K562 (cell line): ENCODE data around the gene TANC1. TPM values are rescaled to one million over a fixed set of nuclear protein-coding genes. Genes with fewer than 3 reads are reported as not detected.
A peak's percentile ranks its signal among the peaks of the same experiment; 100 is the strongest.

Experiments used
- AFF1 ChIP-seq, 2 experiments: fragments of 450-650 bp; IDR thresholded peaks; 2 replicates each; pipeline ENCODE4 v1.6.1; 2018; ENCODE audit warnings: mild to moderate bottlenecking in 2 of 2, low read depth in 1 of 2; ENCODE audit not compliant: partially characterized antibody in 2 of 2
- ARID1B ChIP-seq: fragments of 450-650 bp; IDR thresholded peaks from 2 replicates; pipeline ENCODE4 v1.6.1; 2016; ENCODE audit warnings: antibody characterized with exemption, mild to moderate bottlenecking, inconsistent platforms
- BCOR ChIP-seq: fragments of 450-650 bp; IDR thresholded peaks from 2 replicates; pipeline ENCODE4 v1.6.1; 2016
- ESRRA ChIP-seq: fragments of 450-650 bp; IDR thresholded peaks from 2 replicates; pipeline ENCODE4 v1.6.1; 2014; ENCODE audit warnings: low read depth, mild to moderate bottlenecking, moderate library complexity, borderline replicate concordance
- GATA2 ChIP-seq: sonication (generic); formaldehyde crosslinking; IDR thresholded peaks from 2 replicates; pipeline ENCODE4 v1.4.0; 2020; ENCODE audit warnings: mild to moderate bottlenecking, missing genetic modification reagents
- MEIS2 ChIP-seq: fragments of 450-650 bp; IDR thresholded peaks from 2 replicates; pipeline ENCODE4 v1.6.1; 2014; ENCODE audit warnings: mild to moderate bottlenecking; ENCODE audit not compliant: partially characterized antibody
- MTA3 ChIP-seq: fragments of 450-650 bp; formaldehyde crosslinking; IDR thresholded peaks from 2 replicates; pipeline ENCODE4 v1.6.1; 2017; ENCODE audit warnings: mild to moderate bottlenecking, borderline replicate concordance
- PKNOX1 ChIP-seq: fragments of 450-650 bp; IDR thresholded peaks from 2 replicates; pipeline ENCODE4 v1.6.1; 2016
- RAD21 ChIP-seq, 2 experiments: fragments of 250-450 bp in 1 of 2; fragments of 450-650 bp in 1 of 2; sonication (Bioruptor Pico) in 1 of 2; formaldehyde crosslinking in 1 of 2; IDR thresholded peaks in 1 of 2; conservative IDR thresholded peaks in 1 of 2; 2 replicates each; pipeline versions ENCODE4 v1.4.0 to v1.8.0; 2020 to 2022; ENCODE audit warnings: mild to moderate bottlenecking in 2 of 2, moderate library complexity in 1 of 2
- SOX6 ChIP-seq: fragments of 450-650 bp; IDR thresholded peaks from 2 replicates; pipeline ENCODE4 v1.6.1; 2014; ENCODE audit warnings: mild to moderate bottlenecking
- TEAD4 ChIP-seq, 2 experiments: sonication (generic) in 1 of 2; formaldehyde crosslinking in 1 of 2; IDR thresholded peaks; 2 replicates each; pipeline versions ENCODE4 v1.6.1 to v1.8.0; 2012 to 2022; ENCODE audit warnings: borderline replicate concordance in 1 of 2, inconsistent platforms in 1 of 2, low read length in 1 of 2, mild to moderate bottlenecking in 1 of 2, missing genetic modification reagents in 1 of 2
- ZBTB11 ChIP-seq, 3 experiments: fragments of 200-800 bp in 1 of 3; fragments of 250-450 bp in 1 of 3; fragments of 450-650 bp in 1 of 3; sonication (Bioruptor Pico) in 1 of 3; sonication (Bioruptor generic) in 1 of 3; formaldehyde crosslinking in 1 of 3; IDR thresholded peaks; 2 replicates each; pipeline versions ENCODE4 v1.6.1 to v1.8.0; 2016 to 2022; ENCODE audit warnings: mild to moderate bottlenecking in 2 of 3, missing genetic modification characterization in 2 of 3, missing compliant biosample characterization in 1 of 3, moderate library complexity in 1 of 3
- polyA plus RNA-seq, 8 experiments: library from polyadenylated mRNA; depleted of rRNA in 4 of 8; stranded (reverse) in 5 of 8; unstranded in 3 of 8; fragments of >200 nt; fragmentation: Nextera tagmentation in 2 of 8; fragmentation: Illumina TruSeq in 1 of 8; extraction: Ambion mirVana in 2 of 8; extraction: Trizol in 1 of 8; gene quantifications; 2 replicates each; pipeline versions ENCODE4 v1.2.1 to v1.2.3, GENCODE V29; 2011 to 2014; ENCODE audit warnings: inconsistent platforms in 1 of 8, missing spikeins in 1 of 8
- total RNA-seq, 7 experiments: library from RNA; depleted of rRNA in 6 of 7; stranded (reverse); fragments of >200 nt in 6 of 7; fragmentation: Illumina TruSeq in 2 of 7; extraction: Trizol in 2 of 7; gene quantifications; 2 replicates each; pipeline versions ENCODE4 v1.2.1 to v1.2.3, GENCODE V29; 2011 to 2021; ENCODE audit warnings: low replicate concordance in 1 of 7
- TF ChIP-seq, protein P1 (sequence below): fragments of 450-650 bp; formaldehyde crosslinking; IDR thresholded peaks from 2 replicates; pipeline ENCODE4 v1.4.0; 2022; ENCODE audit warnings: missing genetic modification characterization
- TF ChIP-seq, protein P2 (sequence below): fragments of 200-800 bp; sonication (Bioruptor generic); IDR thresholded peaks from 2 replicates; pipeline ENCODE4 v1.6.1; 2017; ENCODE audit warnings: missing genetic modification characterization, missing compliant biosample characterization

Gene TANC1
- total and polyA plus RNA-seq, 9 of the 15 experiments (the other 6 are each of a cell fraction or from before 2014, with no cell fraction given), result under 0.01 to 0.20 (median 0.07) TPM; not detected in 1

DNA sequence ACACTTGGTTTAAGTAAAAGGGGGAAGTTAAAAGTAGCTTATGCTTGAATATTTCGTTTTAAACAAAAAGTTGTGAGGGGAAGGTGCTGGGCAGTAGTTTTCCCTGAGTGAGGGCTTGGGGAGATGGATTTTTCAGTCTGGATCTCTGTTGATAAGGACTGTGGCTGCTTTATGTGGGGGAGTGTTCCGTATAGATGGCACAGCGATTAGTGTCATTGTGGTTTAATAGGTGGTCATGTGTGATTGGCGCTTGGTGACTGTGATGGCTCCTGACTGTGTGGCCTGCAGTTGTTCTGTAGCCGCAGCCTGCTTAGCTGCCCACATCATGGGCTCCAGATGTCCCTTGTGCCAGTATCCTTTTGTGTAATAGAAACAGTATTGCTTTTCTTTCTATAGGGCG lies 161.9 kb downstream of the TANC1 start (continued):
- TF ChIP-seq AFF1 (IDR thresholded peaks at IDR 0.05; ENCODE audit: low read depth in 1 of 2, partially characterized antibody in 2 of 2) (peak in 1 of 2 experiments; percentile 59), ARID1B (peak; percentile 95), TEAD4 (IDR thresholded peaks at IDR 0.05; ENCODE audit: low read length) (peak; percentile 91), TEAD4 (CRISPR knock-in tag; IDR thresholded peaks at IDR 0.05; ENCODE audit: borderline replicate concordance) (no peak), ESRRA (peak; percentile 93; the same call in 1 of the 2 replicates), MEIS2 (peak; percentile 54), GATA2 (CRISPR knock-in tag) (peak; percentile 72), PKNOX1 (peak; percentile 82), ZBTB11 (CRISPR knock-in tag; IDR thresholded peaks at IDR 0.05) (no peak), SOX6 (peak; percentile 91), MTA3 (peak; percentile 73; the same call in 1 of the 2 replicates), RAD21 (CRISPR knock-in tag; conservative IDR thresholded peaks at IDR 0.05 in 1 of 2, IDR thresholded peaks at IDR 0.05 in 1 of 2) (0 out of 4 replicates have a peak, but pooled peaks of 1 of the 2 experiments have one; percentile 10), BCOR (peak; percentile 59; the same call in 1 of the 2 replicates)
- TF ChIP-seq, protein P1, sequence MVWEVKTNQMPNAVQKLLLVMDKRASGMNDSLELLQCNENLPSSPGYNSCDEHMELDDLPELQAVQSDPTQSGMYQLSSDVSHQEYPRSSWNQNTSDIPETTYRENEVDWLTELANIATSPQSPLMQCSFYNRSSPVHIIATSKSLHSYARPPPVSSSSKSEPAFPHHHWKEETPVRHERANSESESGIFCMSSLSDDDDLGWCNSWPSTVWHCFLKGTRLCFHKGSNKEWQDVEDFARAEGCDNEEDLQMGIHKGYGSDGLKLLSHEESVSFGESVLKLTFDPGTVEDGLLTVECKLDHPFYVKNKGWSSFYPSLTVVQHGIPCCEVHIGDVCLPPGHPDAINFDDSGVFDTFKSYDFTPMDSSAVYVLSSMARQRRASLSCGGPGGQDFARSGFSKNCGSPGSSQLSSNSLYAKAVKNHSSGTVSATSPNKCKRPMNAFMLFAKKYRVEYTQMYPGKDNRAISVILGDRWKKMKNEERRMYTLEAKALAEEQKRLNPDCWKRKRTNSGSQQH (CRISPR knock-in tag), result 0 out of 2 replicates have a peak, but pooled peaks have one; percentile 53
- TF ChIP-seq, protein P2, sequence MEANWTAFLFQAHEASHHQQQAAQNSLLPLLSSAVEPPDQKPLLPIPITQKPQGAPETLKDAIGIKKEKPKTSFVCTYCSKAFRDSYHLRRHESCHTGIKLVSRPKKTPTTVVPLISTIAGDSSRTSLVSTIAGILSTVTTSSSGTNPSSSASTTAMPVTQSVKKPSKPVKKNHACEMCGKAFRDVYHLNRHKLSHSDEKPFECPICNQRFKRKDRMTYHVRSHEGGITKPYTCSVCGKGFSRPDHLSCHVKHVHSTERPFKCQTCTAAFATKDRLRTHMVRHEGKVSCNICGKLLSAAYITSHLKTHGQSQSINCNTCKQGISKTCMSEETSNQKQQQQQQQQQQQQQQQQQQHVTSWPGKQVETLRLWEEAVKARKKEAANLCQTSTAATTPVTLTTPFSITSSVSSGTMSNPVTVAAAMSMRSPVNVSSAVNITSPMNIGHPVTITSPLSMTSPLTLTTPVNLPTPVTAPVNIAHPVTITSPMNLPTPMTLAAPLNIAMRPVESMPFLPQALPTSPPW, result peak; percentile 37; the same call in 1 of the 2 replicates
